DND-41 (cell line): ENCODE results near the gene SELENOK.
A peak's percentile ranks its signal among the peaks of the same experiment; 100 is the strongest.
"Not testable (repeated sequence)": the region's sequence is repeated elsewhere in the genome, so short reads cannot be mapped to it uniquely, and the experiment has no call there.

ENCODE experiments used
- ATAC-seq: fragments of 200-7000 bp; cut with Tn5 transposase; 3 replicates; pipeline ENCODE4 v1.9.1; 2021; ENCODE audit warnings: low read depth; ENCODE audit not compliant: insufficient read depth
- DNase-seq: peaks from one replicate; pipeline ENCODE4 v3.0.0-alpha.2; 2020
- H2AFZ ChIP-seq: 2 replicates; pipeline ENCODE4 v1.6.0; 2012; ENCODE audit warnings: low read depth, low read length
- H3K27ac ChIP-seq: 2 replicates; pipeline ENCODE4 v1.5.1; 2012; ENCODE audit warnings: low read length, inconsistent platforms
- H3K27me3 ChIP-seq: fragments of 200-600 bp; sonication (generic); 2 replicates; pipeline ENCODE4 v1.6.0; 2012; ENCODE audit warnings: low read length, mild to moderate bottlenecking, inconsistent platforms; ENCODE audit not compliant: insufficient read depth, poor library complexity
- H3K36me3 ChIP-seq: 2 replicates; pipeline ENCODE4 v1.5.1; 2012; ENCODE audit warnings: low read length, inconsistent platforms; ENCODE audit not compliant: insufficient read depth
- H3K4me1 ChIP-seq: 2 replicates; pipeline ENCODE4 v1.5.1; 2012; ENCODE audit warnings: mild to moderate bottlenecking, low read length; ENCODE audit not compliant: insufficient read depth
- H3K4me2 ChIP-seq: 2 replicates; pipeline ENCODE4 v1.6.0; 2012; ENCODE audit warnings: mild to moderate bottlenecking, moderate library complexity, low read length, inconsistent platforms; ENCODE audit not compliant: insufficient read depth
- H3K4me3 ChIP-seq, 2 experiments: fragments of 200-600 bp in 1 of 2; shearing (Covaris generic) in 1 of 2; 2 replicates each; pipeline ENCODE4 v1.5.1; 2012 to 2016; ENCODE audit warnings: inconsistent platforms in 2 of 2, low read length in 2 of 2, mild to moderate bottlenecking in 2 of 2, low read depth in 1 of 2, moderate library complexity in 1 of 2
- H3K79me2 ChIP-seq: 2 replicates; pipeline ENCODE4 v1.6.0; 2012; ENCODE audit warnings: low read length, inconsistent platforms; ENCODE audit not compliant: insufficient read depth
- H3K9ac ChIP-seq: 2 replicates; pipeline ENCODE4 v1.6.0; 2012; ENCODE audit warnings: low read depth, mild to moderate bottlenecking, inconsistent platforms, low read length, moderate library complexity
- H3K9me3 ChIP-seq: 2 replicates; pipeline ENCODE4 v1.5.1; 2012; ENCODE audit warnings: low read length, moderate library complexity, mild to moderate bottlenecking, inconsistent platforms; ENCODE audit not compliant: insufficient read depth, severe bottlenecking
- H4K20me1 ChIP-seq: 2 replicates; pipeline ENCODE4 v1.6.0; 2012; ENCODE audit warnings: low read length; ENCODE audit not compliant: insufficient read depth
- EZH2 ChIP-seq: IDR thresholded peaks from 3 replicates; pipeline ENCODE4 v1.6.1; 2012; ENCODE audit warnings: borderline replicate concordance, low read depth, mild to moderate bottlenecking, moderate library complexity, low read length, inconsistent platforms; ENCODE audit not compliant: severe bottlenecking
- TF ChIP-seq, protein P1 (sequence below): IDR thresholded peaks from 2 replicates; pipeline ENCODE4 v1.5.1; 2012; ENCODE audit warnings: borderline replicate concordance, low read length, moderate library complexity, mild to moderate bottlenecking; ENCODE audit not compliant: poor library complexity, severe bottlenecking; ENCODE audit errors: extremely low read depth

The SELENOK gene

GRCh38 chr3:53935283-53935901 is 43.7 kb upstream of the SELENOK start:
- H3K9me3 ChIP-seq = peaks cover 5% of the 10 kb centered on the region
- no peaks in the 10 kb centered on the region for H3K27me3 ChIP-seq
- DNase-seq = no peak
- H3K9ac ChIP-seq = no peak overlapping the region
- ATAC-seq = no peak
- no peaks in the 10 kb centered on the region for H3K79me2 ChIP-seq
- no peak overlapping the region for H2AFZ ChIP-seq
- H4K20me1 ChIP-seq = no peaks in the 10 kb centered on the region
- H3K4me1 ChIP-seq = no peaks in the 10 kb centered on the region
- no peak overlapping the region for H3K4me2 ChIP-seq
- no peak overlapping the region for H3K27ac ChIP-seq
- H3K36me3 ChIP-seq = no peaks in the 10 kb centered on the region
- H3K4me3 ChIP-seq = no peak overlapping the region
- no peak for TF ChIP-seq EZH2
- TF ChIP-seq, protein P1, sequence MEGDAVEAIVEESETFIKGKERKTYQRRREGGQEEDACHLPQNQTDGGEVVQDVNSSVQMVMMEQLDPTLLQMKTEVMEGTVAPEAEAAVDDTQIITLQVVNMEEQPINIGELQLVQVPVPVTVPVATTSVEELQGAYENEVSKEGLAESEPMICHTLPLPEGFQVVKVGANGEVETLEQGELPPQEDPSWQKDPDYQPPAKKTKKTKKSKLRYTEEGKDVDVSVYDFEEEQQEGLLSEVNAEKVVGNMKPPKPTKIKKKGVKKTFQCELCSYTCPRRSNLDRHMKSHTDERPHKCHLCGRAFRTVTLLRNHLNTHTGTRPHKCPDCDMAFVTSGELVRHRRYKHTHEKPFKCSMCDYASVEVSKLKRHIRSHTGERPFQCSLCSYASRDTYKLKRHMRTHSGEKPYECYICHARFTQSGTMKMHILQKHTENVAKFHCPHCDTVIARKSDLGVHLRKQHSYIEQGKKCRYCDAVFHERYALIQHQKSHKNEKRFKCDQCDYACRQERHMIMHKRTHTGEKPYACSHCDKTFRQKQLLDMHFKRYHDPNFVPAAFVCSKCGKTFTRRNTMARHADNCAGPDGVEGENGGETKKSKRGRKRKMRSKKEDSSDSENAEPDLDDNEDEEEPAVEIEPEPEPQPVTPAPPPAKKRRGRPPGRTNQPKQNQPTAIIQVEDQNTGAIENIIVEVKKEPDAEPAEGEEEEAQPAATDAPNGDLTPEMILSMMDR = no peak

DNA sequence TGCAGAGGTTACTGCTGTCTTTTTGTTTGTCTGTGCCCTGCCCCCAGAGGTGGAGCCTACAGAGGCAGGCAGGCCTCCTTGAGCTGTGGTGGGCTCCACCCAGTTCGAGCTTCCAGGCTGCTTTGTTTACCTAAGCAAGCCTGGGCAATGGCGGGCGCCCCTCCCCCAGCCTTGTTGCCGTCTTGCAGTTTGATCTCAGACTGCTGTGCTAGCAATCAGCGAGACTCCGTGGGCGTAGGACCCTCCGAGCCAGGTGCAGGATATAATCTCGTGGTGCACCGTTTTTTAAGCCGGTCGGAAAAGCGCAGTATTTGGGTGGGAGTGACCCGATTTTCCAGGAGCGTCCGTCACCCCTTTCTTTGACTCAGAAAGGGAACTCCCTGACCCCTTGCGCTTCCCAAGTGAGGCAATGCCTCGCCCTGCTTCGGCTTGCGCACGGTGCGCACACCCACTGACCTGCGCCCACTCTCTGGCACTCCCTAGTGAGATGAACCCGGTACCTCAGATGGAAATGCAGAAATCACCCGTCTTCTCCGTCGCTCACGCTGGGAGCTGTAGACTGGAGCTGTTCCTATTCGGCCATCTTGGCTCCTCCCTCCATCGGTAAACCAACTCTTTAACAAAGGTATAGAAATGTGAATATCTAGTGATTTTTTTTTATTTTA is 35.7 kb upstream of the SELENOK start:
- H2AFZ ChIP-seq, H3K9ac ChIP-seq, H3K4me2 ChIP-seq, H3K27ac ChIP-seq, H3K27me3 ChIP-seq, H4K20me1 ChIP-seq, DNase-seq, H3K4me3 ChIP-seq, H3K9me3 ChIP-seq, H3K36me3 ChIP-seq, H3K4me1 ChIP-seq, ATAC-seq, H3K79me2 ChIP-seq: not testable (repeated sequence)

GRCh38 chr3:53921296-53921695 is 29.6 kb upstream of the SELENOK start:
- no peaks in the 10 kb centered on the region for H3K36me3 ChIP-seq
- H3K79me2 ChIP-seq = no peaks in the 10 kb centered on the region
- no peak overlapping the region for H3K9ac ChIP-seq
- no peaks in the 10 kb centered on the region for H3K9me3 ChIP-seq
- DNase-seq (no peak), ATAC-seq (no peak)
- H4K20me1 ChIP-seq = no peaks in the 10 kb centered on the region
- H3K4me3 ChIP-seq = no peak overlapping the region
- TF ChIP-seq, protein P1 = peak; percentile 49
- TF ChIP-seq EZH2 = no peak
- no peaks in the 10 kb centered on the region for H3K27me3 ChIP-seq
- H3K27ac ChIP-seq = no peak overlapping the region
- H3K4me2 ChIP-seq = no peak overlapping the region
- no peak overlapping the region for H2AFZ ChIP-seq
- no peaks in the 10 kb centered on the region for H3K4me1 ChIP-seq

- Histone ChIP-seq H3K9ac (no peak overlapping the region), H3K27me3 (peaks cover 4% of the 10 kb centered on the region), H3K4me3 (no peak overlapping the region), H3K79me2 (no peaks in the 10 kb centered on the region), H3K36me3 (no peaks in the 10 kb centered on the region), H2AFZ (no peak overlapping the region), H3K9me3 (no peaks in the 10 kb centered on the region), H4K20me1 (no peaks in the 10 kb centered on the region), H3K4me2 (no peak overlapping the region), H3K27ac (no peak overlapping the region), H3K4me1 (no peaks in the 10 kb centered on the region)
- TF ChIP-seq, protein P1 = no peak
- TF ChIP-seq EZH2 = no peak
- no peak for DNase-seq
- no peak for ATAC-seq
Observed at GRCh38 chr3:53919741-53920140, 28.1 kb upstream of the SELENOK start.
